OCI-LY7 (cell line): Measurements from ENCODE around the gene ATP5MC2.

ENCODE experiments used
- EZH2phosphoT487 ChIP-seq: fragments of 200-600 bp; sonication (generic); IDR thresholded peaks from 2 replicates; pipeline ENCODE4 v1.6.1; 2018; ENCODE audit warnings: low read depth, borderline replicate concordance, mild to moderate bottlenecking, mixed run types, antibody characterized with exemption, low read length, moderate library complexity, mixed read lengths
- TF ChIP-seq, protein P1 (sequence below): fragments of 200-600 bp; sonication (generic); conservative IDR thresholded peaks from 2 replicates; pipeline ENCODE4 v1.5.1; 2014; ENCODE audit warnings: mild to moderate bottlenecking, antibody characterized with exemption, low read length, moderate library complexity, mixed read lengths

DNA sequence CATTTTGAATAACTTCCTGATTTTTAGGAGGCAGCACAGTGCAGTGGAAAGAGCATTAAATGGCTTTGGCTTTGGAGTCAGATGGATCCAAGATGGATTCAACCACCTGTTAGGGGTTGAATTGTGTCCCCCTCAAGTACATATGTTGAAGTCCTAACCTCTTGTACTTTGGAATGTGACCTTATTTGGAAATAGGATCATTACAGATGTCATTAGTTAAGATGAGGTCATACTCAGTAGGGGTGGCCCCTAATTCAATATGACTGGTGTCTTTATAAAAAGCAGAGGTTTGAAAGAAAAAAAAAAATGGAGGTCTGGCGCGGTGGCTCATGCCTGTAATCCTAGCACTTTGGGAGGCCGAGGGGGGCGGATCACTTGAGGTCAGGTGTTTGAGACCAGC, 18.8 kb downstream of the ATP5MC2 start:
- TF ChIP-seq, protein P1, sequence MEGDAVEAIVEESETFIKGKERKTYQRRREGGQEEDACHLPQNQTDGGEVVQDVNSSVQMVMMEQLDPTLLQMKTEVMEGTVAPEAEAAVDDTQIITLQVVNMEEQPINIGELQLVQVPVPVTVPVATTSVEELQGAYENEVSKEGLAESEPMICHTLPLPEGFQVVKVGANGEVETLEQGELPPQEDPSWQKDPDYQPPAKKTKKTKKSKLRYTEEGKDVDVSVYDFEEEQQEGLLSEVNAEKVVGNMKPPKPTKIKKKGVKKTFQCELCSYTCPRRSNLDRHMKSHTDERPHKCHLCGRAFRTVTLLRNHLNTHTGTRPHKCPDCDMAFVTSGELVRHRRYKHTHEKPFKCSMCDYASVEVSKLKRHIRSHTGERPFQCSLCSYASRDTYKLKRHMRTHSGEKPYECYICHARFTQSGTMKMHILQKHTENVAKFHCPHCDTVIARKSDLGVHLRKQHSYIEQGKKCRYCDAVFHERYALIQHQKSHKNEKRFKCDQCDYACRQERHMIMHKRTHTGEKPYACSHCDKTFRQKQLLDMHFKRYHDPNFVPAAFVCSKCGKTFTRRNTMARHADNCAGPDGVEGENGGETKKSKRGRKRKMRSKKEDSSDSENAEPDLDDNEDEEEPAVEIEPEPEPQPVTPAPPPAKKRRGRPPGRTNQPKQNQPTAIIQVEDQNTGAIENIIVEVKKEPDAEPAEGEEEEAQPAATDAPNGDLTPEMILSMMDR: no peak
- no peak for TF ChIP-seq EZH2phosphoT487
